AG09309 (cell line): ENCODE measurements around the gene OGFOD3.
A peak's percentile ranks its signal among the peaks of the same experiment; 100 is the strongest.

Experiments used
- DNase-seq: peaks from one replicate; pipeline ENCODE4 v3.0.0-alpha.2; 2010; ENCODE audit warnings: low read depth
- H3K4me3 ChIP-seq: 2 replicates; pipeline ENCODE4 v1.5.1; 2011; ENCODE audit warnings: mild to moderate bottlenecking, low read depth, low read length, moderate library complexity; ENCODE audit not compliant: control insufficient read depth
- CTCF ChIP-seq: IDR thresholded peaks from 2 replicates; pipeline ENCODE4 v1.5.1; 2011; ENCODE audit warnings: mild to moderate bottlenecking, low read depth, low read length, inconsistent platforms; ENCODE audit not compliant: insufficient read depth, control insufficient read depth; ENCODE audit errors: missing control alignments

The OGFOD3 gene

GRCh38 chr17:82452162-82452561 lies 33.8 kb upstream of the OGFOD3 start:
- TF ChIP-seq CTCF: no peak
- no peak for DNase-seq
- no peak overlapping the region for H3K4me3 ChIP-seq

GRCh38 chr17:82450357-82451106 lies 32.1 kb upstream of the OGFOD3 start, which contains the start of gene CYBC1:
TSS of gene CYBC1 (minus strand) at chr17:82450752. CDS start at chr17:82449254, 1,498 bp downstream.
- DNase-seq: peak; percentile 73
- TF ChIP-seq CTCF: no peak

GRCh38 chr17:82449883-82450356 lies 31.5 kb upstream of the OGFOD3 start:
- no peak for TF ChIP-seq CTCF
- peak overlapping the region; percentile 61 for H3K4me3 ChIP-seq
- DNase-seq: no peak

More at GRCh38 chr17:82450357-82451106, 32.1 kb upstream of the OGFOD3 start, which contains the start of gene CYBC1:
- peak within 1 kb of the TSS; percentile 61 for H3K4me3 ChIP-seq

GRCh38 chr17:82449131-82449882 lies 30.9 kb upstream of the OGFOD3 start:
- no peak for TF ChIP-seq CTCF
- no peak for DNase-seq
- H3K4me3 ChIP-seq: peak overlapping the region; percentile 61

- H3K4me3 ChIP-seq: no peak overlapping the region
- no peak for TF ChIP-seq CTCF
- DNase-seq: no peak
Observed at GRCh38 chr17:82447876-82448275, 29.5 kb upstream of the OGFOD3 start.

GRCh38 chr17:82446649-82447048 lies 28.3 kb upstream of the OGFOD3 start:
- DNase-seq: no peak
- no peak for TF ChIP-seq CTCF
- H3K4me3 ChIP-seq: no peak overlapping the region
